Choroid plexus epithelial cell (primary cell): ENCODE data around the gene HHATL.

Experiments
- DNase-seq: peaks from one replicate; pipeline ENCODE4 v3.0.0-alpha.2; 2010; ENCODE audit warnings: low read depth
- H3K4me3 ChIP-seq: 2 replicates; pipeline ENCODE4 v1.5.1; 2011; ENCODE audit warnings: low read depth, mild to moderate bottlenecking, control low read depth, low read length, moderate library complexity
- TF ChIP-seq, protein P1 (sequence below): conservative IDR thresholded peaks from 2 replicates; pipeline ENCODE4 v1.5.1; 2011; ENCODE audit warnings: low read depth, mild to moderate bottlenecking, control low read depth, inconsistent platforms, low read length, moderate library complexity

Gene HHATL

DNA sequence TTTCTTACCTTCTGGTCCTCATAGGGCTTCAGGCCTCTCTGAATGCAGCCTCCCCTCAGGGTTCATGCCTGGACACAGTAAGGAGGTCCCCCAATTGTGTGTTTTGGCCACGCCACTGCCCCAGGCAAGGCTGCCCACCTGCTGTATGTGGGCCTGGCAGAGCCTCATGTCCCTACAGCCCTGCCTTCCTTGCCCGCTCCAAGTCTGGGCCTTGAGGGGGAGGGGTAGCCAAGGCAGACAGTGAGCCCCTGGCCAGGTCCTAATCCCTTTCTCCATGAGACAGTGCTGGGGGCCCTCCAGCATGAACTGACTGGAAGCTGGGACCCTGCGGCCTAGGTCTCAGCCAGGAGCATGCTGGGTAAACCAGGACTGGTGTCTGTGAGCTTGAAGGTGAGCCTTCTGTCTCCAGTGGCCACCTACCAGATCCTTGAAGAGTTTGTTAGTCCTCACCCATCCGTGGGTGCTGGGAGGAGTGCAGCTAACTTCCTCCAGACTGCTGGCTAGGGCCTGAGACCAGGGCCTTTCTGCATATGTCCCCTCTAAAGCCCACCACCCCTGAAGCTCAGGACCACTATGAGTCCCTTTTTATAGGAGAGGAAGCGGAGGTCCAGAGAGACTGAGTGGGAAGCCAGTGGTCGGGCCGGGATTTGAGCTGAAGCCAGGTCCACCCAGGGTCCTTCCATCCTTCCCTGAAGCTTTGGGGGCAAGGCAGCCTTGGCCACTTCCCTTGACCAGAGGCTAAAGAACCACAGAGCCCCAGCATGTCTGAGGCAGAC, 40.4 kb downstream of the HHATL start:
- TF ChIP-seq, protein P1, sequence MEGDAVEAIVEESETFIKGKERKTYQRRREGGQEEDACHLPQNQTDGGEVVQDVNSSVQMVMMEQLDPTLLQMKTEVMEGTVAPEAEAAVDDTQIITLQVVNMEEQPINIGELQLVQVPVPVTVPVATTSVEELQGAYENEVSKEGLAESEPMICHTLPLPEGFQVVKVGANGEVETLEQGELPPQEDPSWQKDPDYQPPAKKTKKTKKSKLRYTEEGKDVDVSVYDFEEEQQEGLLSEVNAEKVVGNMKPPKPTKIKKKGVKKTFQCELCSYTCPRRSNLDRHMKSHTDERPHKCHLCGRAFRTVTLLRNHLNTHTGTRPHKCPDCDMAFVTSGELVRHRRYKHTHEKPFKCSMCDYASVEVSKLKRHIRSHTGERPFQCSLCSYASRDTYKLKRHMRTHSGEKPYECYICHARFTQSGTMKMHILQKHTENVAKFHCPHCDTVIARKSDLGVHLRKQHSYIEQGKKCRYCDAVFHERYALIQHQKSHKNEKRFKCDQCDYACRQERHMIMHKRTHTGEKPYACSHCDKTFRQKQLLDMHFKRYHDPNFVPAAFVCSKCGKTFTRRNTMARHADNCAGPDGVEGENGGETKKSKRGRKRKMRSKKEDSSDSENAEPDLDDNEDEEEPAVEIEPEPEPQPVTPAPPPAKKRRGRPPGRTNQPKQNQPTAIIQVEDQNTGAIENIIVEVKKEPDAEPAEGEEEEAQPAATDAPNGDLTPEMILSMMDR: no peak
- no peak for DNase-seq
- no peak overlapping the region for H3K4me3 ChIP-seq

DNA sequence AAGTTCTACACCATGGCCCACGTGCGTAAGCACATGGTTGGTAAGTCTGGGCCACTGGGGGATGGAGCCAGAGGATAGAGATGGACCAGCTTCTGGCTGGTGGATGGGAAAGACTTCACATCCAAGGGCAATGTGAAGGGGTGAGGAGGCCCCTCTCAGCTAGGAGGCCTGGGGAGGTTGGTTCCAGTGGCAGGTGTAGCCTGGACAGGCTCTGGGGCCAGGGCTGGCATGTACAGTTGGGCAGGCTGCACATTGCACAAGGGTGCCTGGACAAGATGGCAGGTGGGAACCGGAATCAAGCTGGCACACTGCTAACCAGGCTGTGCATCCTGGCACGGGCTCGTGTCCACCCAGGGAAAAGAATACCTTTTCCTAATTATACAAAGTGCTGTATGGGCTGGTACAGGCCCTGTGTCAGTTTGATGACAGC, 41.0 kb downstream of the HHATL start:
- no peak for DNase-seq
- TF ChIP-seq, protein P1: no peak
- no peak overlapping the region for H3K4me3 ChIP-seq

DNA sequence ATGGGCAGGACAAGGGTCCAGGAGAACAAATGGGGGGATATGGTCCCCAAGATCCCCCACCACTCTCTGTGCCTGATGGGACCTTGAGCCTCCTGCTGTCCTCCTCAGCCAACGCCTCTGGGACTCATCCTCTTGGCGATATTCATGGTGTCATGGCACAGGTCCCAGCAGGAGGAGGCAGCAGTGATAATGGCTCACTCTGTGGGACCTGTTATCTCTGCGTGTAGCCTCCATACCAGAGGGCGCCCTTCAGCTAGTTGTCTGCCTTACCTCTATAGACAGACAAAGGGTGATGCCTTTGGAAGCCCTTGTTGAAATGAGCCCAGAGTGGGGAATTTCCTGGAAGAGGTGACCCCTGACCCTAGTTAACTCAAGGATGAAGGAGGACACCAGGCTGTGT, 41.7 kb downstream of the HHATL start:
- TF ChIP-seq, protein P1: no peak
- no peak overlapping the region for H3K4me3 ChIP-seq
- DNase-seq: no peak

DNA sequence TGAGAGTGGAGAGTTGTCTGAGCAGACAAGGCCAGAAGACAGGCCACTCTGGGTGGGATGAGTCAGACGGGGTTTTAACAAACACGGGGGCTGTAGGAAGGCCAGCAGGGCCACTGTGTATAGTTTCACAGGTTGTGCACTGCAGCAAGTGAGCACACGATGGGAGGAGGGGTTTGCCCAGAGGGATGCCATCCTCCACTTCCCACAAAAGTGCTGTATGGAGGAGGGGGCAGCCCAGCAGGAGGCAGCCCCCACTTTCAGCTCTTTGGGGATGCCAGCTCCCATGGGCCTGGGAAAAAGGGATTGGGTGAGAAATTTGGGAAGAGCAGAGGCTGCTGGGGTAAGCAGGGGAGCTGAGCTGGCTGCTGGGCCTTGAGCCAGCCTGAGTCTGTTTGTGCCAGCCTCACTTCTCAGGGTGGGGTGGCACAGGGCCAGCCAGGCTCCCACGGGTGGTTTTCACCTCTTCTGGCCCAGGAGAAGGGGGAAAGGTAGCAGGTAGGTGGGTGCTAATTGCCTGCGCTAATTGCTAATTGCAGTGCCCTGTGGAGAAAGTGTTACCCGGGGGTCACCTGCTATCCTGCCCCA, 42.4 kb downstream of the HHATL start:
- TF ChIP-seq, protein P1: no peak
- H3K4me3 ChIP-seq: no peak overlapping the region
- DNase-seq: no peak

DNA sequence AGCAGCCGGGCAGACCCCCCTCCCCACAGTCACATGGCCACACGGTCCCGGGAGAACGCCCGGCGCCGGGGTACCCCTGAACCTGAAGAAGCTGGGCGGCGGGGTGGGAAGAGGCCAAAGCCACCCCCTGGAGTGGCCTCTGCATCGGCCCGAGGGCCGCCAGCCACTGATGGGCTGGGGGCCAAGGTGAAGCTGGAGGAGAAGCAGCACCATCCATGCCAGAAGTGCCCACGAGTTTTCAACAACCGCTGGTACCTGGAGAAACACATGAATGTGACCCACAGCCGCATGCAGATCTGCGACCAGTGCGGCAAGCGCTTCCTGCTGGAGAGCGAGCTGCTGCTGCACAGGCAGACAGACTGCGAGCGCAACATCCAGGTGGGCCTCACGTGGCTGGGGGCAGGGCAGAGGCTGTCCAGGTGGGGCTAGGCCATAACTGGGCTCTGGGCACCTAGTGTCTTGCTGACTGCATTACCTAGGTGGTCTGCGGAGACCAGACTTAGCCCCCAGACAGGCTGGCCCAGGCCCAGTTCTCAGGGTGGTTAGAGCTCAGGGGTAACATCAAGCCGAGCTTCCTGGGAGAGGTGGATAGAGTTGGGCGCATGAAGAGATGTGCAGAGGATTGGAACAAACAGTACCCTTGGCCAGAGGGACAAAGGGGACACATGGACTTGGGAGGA, 43.0 kb downstream of the HHATL start:
- DNase-seq: no peak
- TF ChIP-seq, protein P1: no peak
- no peak overlapping the region for H3K4me3 ChIP-seq

DNA sequence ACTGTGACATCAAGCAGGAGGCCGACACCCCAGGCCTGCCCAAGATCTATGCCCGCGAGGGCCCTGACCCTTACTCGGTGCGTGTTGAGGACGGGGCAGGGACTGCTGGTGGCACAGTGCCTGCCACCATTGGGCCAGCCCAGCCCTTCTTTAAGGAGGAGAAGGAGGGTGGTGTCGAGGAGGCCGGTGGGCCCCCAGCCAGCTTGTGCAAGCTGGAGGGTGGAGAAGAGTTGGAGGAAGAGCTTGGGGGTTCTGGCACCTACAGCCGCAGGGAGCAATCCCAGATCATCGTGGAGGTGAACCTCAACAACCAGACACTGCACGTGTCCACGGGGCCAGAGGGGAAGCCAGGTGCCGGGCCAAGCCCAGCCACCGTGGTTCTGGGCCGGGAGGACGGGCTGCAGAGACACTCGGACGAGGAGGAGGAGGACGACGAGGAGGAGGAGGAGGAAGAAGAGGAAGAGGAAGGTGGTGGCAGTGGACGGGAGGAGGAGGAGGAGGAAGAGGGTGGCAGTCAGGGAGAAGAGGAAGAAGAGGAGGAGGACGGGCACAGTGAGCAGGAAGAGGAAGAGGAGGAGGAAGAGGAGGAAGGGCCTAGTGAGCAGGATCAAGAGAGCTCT, 43.7 kb downstream of the HHATL start:
- TF ChIP-seq, protein P1: no peak
- no peak overlapping the region for H3K4me3 ChIP-seq

More for the DNA sequence above, 43.7 kb downstream of the HHATL start:
- DNase-seq: no peak
